GM21737 (cell line): ENCODE results near the gene ABLIM2.

ENCODE experiments used
- ATAC-seq: cut with Tn5 transposase; IDR thresholded peaks from one replicate; pipeline ENCODE4 v1.9.1; 2021; ENCODE audit warnings: mild to moderate bottlenecking, moderate library complexity; ENCODE audit not compliant: unreplicated experiment

Gene ABLIM2

GRCh38 chr4:8105306-8106100 is 53.1 kb downstream of the ABLIM2 start:
- no peak for ATAC-seq

GRCh38 chr4:8104491-8105305 is 53.9 kb downstream of the ABLIM2 start:
- ATAC-seq = no peak

- ATAC-seq = no peak
Observed at GRCh38 chr4:8103421-8104390, 54.9 kb downstream of the ABLIM2 start.

- ATAC-seq = no peak
Observed at GRCh38 chr4:8102831-8103230, 55.8 kb downstream of the ABLIM2 start.

- no peak for ATAC-seq
Observed at GRCh38 chr4:8102076-8102355, 56.6 kb downstream of the ABLIM2 start.

GRCh38 chr4:8101213-8102075 is 57.2 kb downstream of the ABLIM2 start:
- no peak for ATAC-seq

- no peak for ATAC-seq
Observed at GRCh38 chr4:8099981-8100464, 58.6 kb downstream of the ABLIM2 start.

- no peak for ATAC-seq
Observed at GRCh38 chr4:8098506-8098905, 60.1 kb downstream of the ABLIM2 start.

GRCh38 chr4:8097721-8098345 is 60.8 kb downstream of the ABLIM2 start:
- ATAC-seq = no peak

GRCh38 chr4:8097141-8097541 is 61.5 kb downstream of the ABLIM2 start:
- no peak for ATAC-seq

GRCh38 chr4:8096690-8097061 is 61.9 kb downstream of the ABLIM2 start:
- no peak for ATAC-seq

- no peak for ATAC-seq
Observed at GRCh38 chr4:8095956-8096689, 62.5 kb downstream of the ABLIM2 start.

- no peak for ATAC-seq
Observed at GRCh38 chr4:8093587-8094274, 64.9 kb downstream of the ABLIM2 start.

GRCh38 chr4:8092282-8092681 is 66.3 kb downstream of the ABLIM2 start:
- ATAC-seq = no peak

GRCh38 chr4:8090744-8091301 is 67.8 kb downstream of the ABLIM2 start:
- no peak for ATAC-seq

- ATAC-seq = no peak
Observed at GRCh38 chr4:8090312-8090711, 68.3 kb downstream of the ABLIM2 start.

- no peak for ATAC-seq
Observed at GRCh38 chr4:8089862-8090261, 68.8 kb downstream of the ABLIM2 start.

- ATAC-seq = no peak
Observed at GRCh38 chr4:8088966-8089491, 69.6 kb downstream of the ABLIM2 start.
